Measurements from ENCODE around the gene REV1. TPM values are rescaled to one million over a fixed set of nuclear protein-coding genes. Genes with fewer than 3 reads are reported as not detected.

REV1 gene
- total and polyA plus RNA-seq, 9 of the 15 experiments (the other 6 are each of a cell fraction or from before 2014, with no cell fraction given), result 12.8 to 54.4 (median 29.6) TPM

- peak; percentile 64 for ATAC-seq
Measured at GRCh38 chr2:99395589-99396130, 94.2 kb downstream of the REV1 start.

More at GRCh38 chr2:99395589-99396130, 94.2 kb downstream of the REV1 start:
- no peaks in the 10 kb centered on the region for H3K4me1 ChIP-seq (replicated peaks in 1 of 2; ENCODE audit: control insufficient read depth in 2 of 2, insufficient read depth in 2 of 2, low read length in 2 of 2)
- H2AFZ ChIP-seq (ENCODE audit: low read depth, low read length), result no peak overlapping the region
- no peaks in the 10 kb centered on the region for H3K9me1 ChIP-seq (ENCODE audit: control insufficient read depth, insufficient read depth, low read length)
- DNase-seq (ENCODE audit: extremely low read depth in 1 of 4, low spot score in 3 of 4) (no peak), FAIRE-seq (no peak)
- no peaks in the 10 kb centered on the region for H3K27me3 ChIP-seq (ENCODE audit: control insufficient read depth in 2 of 2, insufficient read depth in 2 of 2, low read length in 2 of 2)
- H4K20me1 ChIP-seq (replicated peaks; ENCODE audit: control insufficient read depth, insufficient read depth, low read length), result no peaks in the 10 kb centered on the region
- H3K9me3 ChIP-seq (replicated peaks; ENCODE audit: control insufficient read depth, insufficient read depth, low read depth, low read length), result no peaks in the 10 kb centered on the region
- peaks cover 100% of the 10 kb centered on the region for H3K36me3 ChIP-seq (ENCODE audit: control insufficient read depth, insufficient read depth, low read length)
- intact Hi-C loops (cut with micrococcal nuclease), result no loop called here
- in situ Hi-C loops (cut with MboI), result no loop called here
- 59% methylated on average over 3 of the region's 3 CpGs for WGBS (ENCODE audit: insufficient coverage, low coverage, missing lambda C conversion rate)
- BruUV-seq (replicated peaks), result no TSS peak
- H3K4me2 ChIP-seq (ENCODE audit: insufficient read depth, low read length), result no peak overlapping the region
- ChIA-PET POLR2A (interaction anchor here (1.2 kb wide), 1 partner anchor 10 kb away, joined by 3 read pairs; no protein-coding TSS in a partner anchor), CTCF (ENCODE audit: low intra/inter-chr PET ratio) (no interaction called here)
- no peak overlapping the region for H3K27ac ChIP-seq (ENCODE audit: extremely low read depth, low read depth, low read length)
- no peak overlapping the region for H3K4me3 ChIP-seq
- no peaks in the 10 kb centered on the region for H3K79me2 ChIP-seq (ENCODE audit: control insufficient read depth, insufficient read depth, low read length)
- H3K9ac ChIP-seq (ENCODE audit: insufficient read depth in 1 of 2, low read depth in 2 of 2, low read length in 2 of 2), result no peak overlapping the region
- no peak for TF ChIP-seq PBX2 (CRISPR knock-in tag; IDR thresholded peaks at IDR 0.05; ENCODE audit: low read depth)
- TF ChIP-seq PBX2 (tag; conservative IDR thresholded peaks at IDR 0.05; ENCODE audit: low read depth), result peak; percentile 82
- no peak for TF ChIP-seq NEUROD1 (IDR thresholded peaks at IDR 0.05; ENCODE audit: borderline replicate concordance, low read depth, low read length, partially characterized antibody)
- TF ChIP-seq PKNOX1 (IDR thresholded peaks at IDR 0.05), result peak; percentile 81
- TF ChIP-seq MEIS2 (IDR thresholded peaks at IDR 0.05; ENCODE audit: partially characterized antibody), result peak; percentile 77
